ENCODE data around the gene DDX52. TPM values are rescaled to one million over a fixed set of nuclear protein-coding genes. Genes with fewer than 3 reads are reported as not detected.

Gene DDX52
- total RNA-seq, 1 donor from 2014 or later: 49.4 TPM

- H3K4me1 Mint-ChIP-seq (ENCODE audit: unreplicated experiment): peaks cover 16% of the 10 kb centered on the region
- H3K36me3 Mint-ChIP-seq: peaks cover 19% of the 10 kb centered on the region
- peaks cover 4% of the 10 kb centered on the region for H3K9me3 Mint-ChIP-seq
These were observed 38.2 kb downstream of the DDX52 start for GRCh38 chr17:37605081-37605480.

GRCh38 chr17:37604556-37604955 lies 38.7 kb downstream of the DDX52 start:
- Mint-ChIP-seq H3K9me3 (peaks cover 4% of the 10 kb centered on the region), H3K4me3 (no peak overlapping the region), H3K4me1 (ENCODE audit: unreplicated experiment) (peaks cover 14% of the 10 kb centered on the region), H3K27ac (no peak overlapping the region), H3K36me3 (peaks cover 19% of the 10 kb centered on the region), H3K27me3 (no peaks in the 10 kb centered on the region)
- no peak for TF ChIP-seq CTCF (conservative IDR thresholded peaks at IDR 0.05)
- no peak for DNase-seq (ENCODE audit: extremely low spot score, unreplicated experiment)

More at GRCh38 chr17:37605081-37605480, 38.2 kb downstream of the DDX52 start:
- no peak for DNase-seq (ENCODE audit: extremely low spot score, unreplicated experiment)
- Mint-ChIP-seq H3K27me3 (no peaks in the 10 kb centered on the region), H3K27ac (no peak overlapping the region), H3K4me3 (no peak overlapping the region)
- no peak for TF ChIP-seq CTCF (conservative IDR thresholded peaks at IDR 0.05)

GRCh38 chr17:37598145-37598544 lies 45.1 kb downstream of the DDX52 start:
- Mint-ChIP-seq H3K4me1 (ENCODE audit: unreplicated experiment) (peaks cover 4% of the 10 kb centered on the region), H3K27ac (no peak overlapping the region), H3K36me3 (peaks cover 30% of the 10 kb centered on the region), H3K4me3 (no peak overlapping the region), H3K9me3 (no peaks in the 10 kb centered on the region), H3K27me3 (no peaks in the 10 kb centered on the region)
- no peak for DNase-seq (ENCODE audit: extremely low spot score, unreplicated experiment)
- TF ChIP-seq CTCF (conservative IDR thresholded peaks at IDR 0.05): no peak

- Mint-ChIP-seq H3K4me3 (no peak overlapping the region), H3K27me3 (no peaks in the 10 kb centered on the region), H3K4me1 (ENCODE audit: unreplicated experiment) (no peaks in the 10 kb centered on the region), H3K36me3 (peaks cover 24% of the 10 kb centered on the region), H3K9me3 (no peaks in the 10 kb centered on the region), H3K27ac (no peak overlapping the region)
- DNase-seq (ENCODE audit: extremely low spot score, unreplicated experiment): no peak
- no peak for TF ChIP-seq CTCF (conservative IDR thresholded peaks at IDR 0.05)
These were observed 51.0 kb downstream of the DDX52 start for GRCh38 chr17:37592291-37592690.

GRCh38 chr17:37585066-37585465 lies 58.2 kb downstream of the DDX52 start:
- peaks cover 22% of the 10 kb centered on the region for H3K36me3 Mint-ChIP-seq
- H3K4me3 Mint-ChIP-seq: no peak overlapping the region
- H3K9me3 Mint-ChIP-seq: no peaks in the 10 kb centered on the region
- H3K27me3 Mint-ChIP-seq: no peaks in the 10 kb centered on the region
- no peak for DNase-seq (ENCODE audit: extremely low spot score, unreplicated experiment)
- no peak overlapping the region for H3K27ac Mint-ChIP-seq
- H3K4me1 Mint-ChIP-seq (ENCODE audit: unreplicated experiment): no peaks in the 10 kb centered on the region
- TF ChIP-seq CTCF (conservative IDR thresholded peaks at IDR 0.05): no peak

- Mint-ChIP-seq H3K36me3 (peaks cover 36% of the 10 kb centered on the region), H3K27ac (no peak overlapping the region), H3K4me3 (no peak overlapping the region), H3K27me3 (no peaks in the 10 kb centered on the region), H3K9me3 (peaks cover 7% of the 10 kb centered on the region), H3K4me1 (ENCODE audit: unreplicated experiment) (no peaks in the 10 kb centered on the region)
- no peak for DNase-seq (ENCODE audit: extremely low spot score, unreplicated experiment)
- no peak for TF ChIP-seq CTCF (conservative IDR thresholded peaks at IDR 0.05)
These were observed 67.0 kb downstream of the DDX52 start for GRCh38 chr17:37576281-37576680.

Data from type B pancreatic cell (in vitro differentiated cells).